ENCODE measurements around the gene CCDC85C.

The CCDC85C gene

DNA sequence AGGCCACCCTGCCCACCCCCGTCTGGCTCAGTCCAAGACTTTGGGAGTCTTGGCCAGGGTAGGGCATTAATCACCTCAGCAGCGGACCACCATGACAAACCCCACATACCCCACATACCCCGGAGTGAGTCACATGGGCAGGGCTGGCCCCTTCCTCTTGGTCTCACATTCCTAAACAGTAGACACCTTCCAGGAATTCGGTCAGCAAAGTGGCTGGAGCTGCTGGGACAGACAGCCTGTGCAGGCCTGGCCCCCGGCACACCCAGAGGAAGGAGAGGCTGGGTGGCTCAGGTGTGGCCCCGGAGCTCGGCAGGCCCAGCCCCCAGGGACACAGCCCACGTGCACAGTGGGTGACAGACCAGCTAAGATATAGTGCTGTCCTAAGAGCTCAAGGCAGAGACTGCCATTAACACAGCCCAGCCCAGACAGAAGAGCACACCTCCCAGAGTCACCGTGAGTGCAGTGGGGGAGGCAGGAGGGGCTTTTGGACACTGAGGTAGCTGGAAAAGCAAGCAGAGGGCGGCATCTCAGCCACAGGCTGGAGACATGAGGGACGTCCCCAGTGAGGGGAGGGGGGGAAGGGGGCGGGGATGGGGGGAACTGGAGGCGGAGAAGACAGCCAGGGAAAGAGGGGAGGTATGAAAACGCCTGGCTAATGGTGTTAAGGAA, 24.0 kb downstream of the CCDC85C start:
- H3K4me1 Mint-ChIP-seq (ENCODE audit: low read depth): no peaks in the 10 kb centered on the region
- no peak overlapping the region for H3K4me3 Mint-ChIP-seq
- H3K9me3 Mint-ChIP-seq: no peaks in the 10 kb centered on the region
- no peak for DNase-seq (ENCODE audit: low spot score)
- H3K27me3 Mint-ChIP-seq (ENCODE audit: low read depth): no peaks in the 10 kb centered on the region
- H3K36me3 Mint-ChIP-seq (ENCODE audit: low read depth): no peaks in the 10 kb centered on the region
- no peak overlapping the region for H3K27ac Mint-ChIP-seq

GRCh38 chr14:99579120-99579836, 24.7 kb downstream of the CCDC85C start:
- no peaks in the 10 kb centered on the region for H3K4me1 Mint-ChIP-seq (ENCODE audit: low read depth)
- no peak overlapping the region for H3K4me3 Mint-ChIP-seq
- no peaks in the 10 kb centered on the region for H3K36me3 Mint-ChIP-seq (ENCODE audit: low read depth)
- no peaks in the 10 kb centered on the region for H3K27me3 Mint-ChIP-seq (ENCODE audit: low read depth)
- DNase-seq (ENCODE audit: low spot score): no peak
- no peaks in the 10 kb centered on the region for H3K9me3 Mint-ChIP-seq
- H3K27ac Mint-ChIP-seq: no peak overlapping the region

GRCh38 chr14:99578541-99579101, 25.4 kb downstream of the CCDC85C start:
- Mint-ChIP-seq H3K36me3 (ENCODE audit: low read depth) (no peaks in the 10 kb centered on the region), H3K4me3 (no peak overlapping the region), H3K27ac (no peak overlapping the region), H3K4me1 (ENCODE audit: low read depth) (no peaks in the 10 kb centered on the region), H3K9me3 (no peaks in the 10 kb centered on the region), H3K27me3 (ENCODE audit: low read depth) (no peaks in the 10 kb centered on the region)
- DNase-seq (ENCODE audit: low spot score): no peak

GRCh38 chr14:99576761-99577705, 27.0 kb downstream of the CCDC85C start:
- H3K9me3 Mint-ChIP-seq: no peaks in the 10 kb centered on the region
- no peak overlapping the region for H3K4me3 Mint-ChIP-seq
- H3K27ac Mint-ChIP-seq: no peak overlapping the region
- no peaks in the 10 kb centered on the region for H3K36me3 Mint-ChIP-seq (ENCODE audit: low read depth)
- H3K27me3 Mint-ChIP-seq (ENCODE audit: low read depth): no peaks in the 10 kb centered on the region
- DNase-seq (ENCODE audit: low spot score): no peak
- no peaks in the 10 kb centered on the region for H3K4me1 Mint-ChIP-seq (ENCODE audit: low read depth)

DNA sequence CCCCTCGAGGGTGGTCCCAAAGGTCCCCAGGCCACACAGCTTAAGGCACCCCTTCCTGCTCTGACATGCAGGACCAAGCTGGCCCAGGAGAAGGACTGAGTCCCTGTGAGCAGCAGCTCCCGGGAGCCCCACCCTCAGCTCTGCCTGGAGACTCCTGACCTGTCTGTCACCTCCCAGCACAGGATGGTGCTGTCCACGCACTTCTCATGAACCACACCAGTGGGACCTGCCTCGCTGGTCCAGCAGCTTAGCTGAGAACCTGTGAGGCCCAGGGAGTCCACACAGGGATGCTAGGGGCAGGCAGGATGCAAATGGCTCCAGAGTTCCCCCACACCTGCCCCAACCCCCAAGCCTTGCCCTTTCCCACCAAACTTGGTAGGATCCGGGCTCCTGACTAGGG, 27.7 kb downstream of the CCDC85C start:
- Mint-ChIP-seq H3K27ac (no peak overlapping the region), H3K4me3 (no peak overlapping the region), H3K9me3 (no peaks in the 10 kb centered on the region), H3K36me3 (ENCODE audit: low read depth) (no peaks in the 10 kb centered on the region), H3K27me3 (ENCODE audit: low read depth) (no peaks in the 10 kb centered on the region), H3K4me1 (ENCODE audit: low read depth) (no peaks in the 10 kb centered on the region)
- DNase-seq (ENCODE audit: low spot score): no peak

- Mint-ChIP-seq H3K4me3 (no peak overlapping the region), H3K9me3 (no peaks in the 10 kb centered on the region), H3K4me1 (ENCODE audit: low read depth) (no peaks in the 10 kb centered on the region), H3K27me3 (ENCODE audit: low read depth) (no peaks in the 10 kb centered on the region), H3K27ac (no peak overlapping the region), H3K36me3 (ENCODE audit: low read depth) (no peaks in the 10 kb centered on the region)
- no peak for DNase-seq (ENCODE audit: low spot score)
Observed at GRCh38 chr14:99575043-99576023, 28.7 kb downstream of the CCDC85C start.

DNA sequence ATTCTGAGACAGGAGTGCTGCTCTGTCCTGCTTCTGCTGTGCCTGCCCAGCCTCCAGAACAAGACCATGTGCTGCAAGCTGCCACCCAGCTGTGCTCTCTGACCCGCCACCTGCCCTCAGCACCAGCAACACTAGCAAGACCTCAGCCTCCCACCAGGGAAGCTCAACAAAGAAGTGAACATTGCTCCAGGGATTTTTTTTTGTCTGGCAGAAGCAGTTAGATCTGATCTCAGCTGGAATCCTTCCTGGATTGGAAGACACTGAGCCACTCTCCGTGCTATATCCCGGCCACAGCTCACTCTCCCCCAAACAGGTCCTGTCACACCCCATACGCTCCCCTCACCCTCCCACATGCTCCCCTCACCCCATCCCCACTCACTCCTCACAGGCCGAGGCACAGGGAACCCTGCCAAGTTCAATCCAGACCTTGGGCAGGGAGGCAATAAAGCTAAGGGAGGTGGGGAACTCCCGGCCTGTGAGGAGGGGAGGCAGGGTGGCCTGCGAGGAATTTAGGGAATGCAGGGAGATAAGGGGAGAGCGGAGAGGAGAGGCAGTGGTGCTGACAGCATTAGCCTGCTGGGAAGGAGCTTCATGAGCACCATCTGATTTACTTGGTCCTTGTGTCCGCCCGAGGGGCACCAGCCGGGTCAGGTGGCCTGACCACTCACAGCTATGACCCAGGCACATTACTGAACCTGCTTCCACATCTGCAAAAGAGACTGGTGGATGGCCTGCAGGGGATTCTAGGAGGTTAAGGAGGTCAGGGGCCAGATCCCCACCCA, 29.7 kb downstream of the CCDC85C start:
- Mint-ChIP-seq H3K27me3 (ENCODE audit: low read depth) (no peaks in the 10 kb centered on the region), H3K4me3 (no peak overlapping the region), H3K9me3 (no peaks in the 10 kb centered on the region), H3K27ac (no peak overlapping the region), H3K36me3 (ENCODE audit: low read depth) (no peaks in the 10 kb centered on the region), H3K4me1 (ENCODE audit: low read depth) (no peaks in the 10 kb centered on the region)
- DNase-seq (ENCODE audit: low spot score): no peak

DNA sequence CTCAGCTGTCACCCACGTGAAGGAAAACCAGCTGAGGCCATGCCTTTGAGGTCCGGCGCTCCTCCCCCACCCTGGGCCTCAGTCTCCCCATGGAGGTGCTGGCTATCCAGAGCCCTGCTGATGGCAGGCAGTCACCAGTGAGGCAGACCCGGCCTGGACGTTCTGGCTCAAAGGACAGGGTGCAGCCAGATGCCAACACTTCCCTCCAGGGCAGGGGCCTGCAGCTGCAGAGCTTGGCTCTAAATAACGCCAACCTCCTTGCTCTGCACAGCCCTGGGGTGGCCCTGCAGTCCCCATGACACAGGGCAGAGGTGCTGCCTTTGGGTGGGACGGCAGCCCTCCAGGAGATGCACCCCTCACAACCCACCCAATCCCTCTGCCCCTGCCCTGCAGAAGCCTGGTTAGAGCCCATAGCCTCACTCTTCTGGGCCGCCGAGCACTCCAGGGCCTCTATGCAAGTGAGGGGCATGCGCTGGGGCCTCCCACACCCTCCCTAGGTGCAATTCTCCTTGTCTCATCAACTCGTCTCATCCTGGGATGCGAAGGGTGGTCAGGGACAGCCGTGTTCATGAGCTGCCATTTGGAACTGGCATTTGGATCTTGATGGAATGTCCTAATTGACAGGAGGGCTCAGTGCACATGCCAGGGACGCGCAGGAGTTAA, 30.4 kb downstream of the CCDC85C start:
- H3K27ac Mint-ChIP-seq: no peak overlapping the region
- H3K4me3 Mint-ChIP-seq: no peak overlapping the region
- no peaks in the 10 kb centered on the region for H3K36me3 Mint-ChIP-seq (ENCODE audit: low read depth)
- no peaks in the 10 kb centered on the region for H3K9me3 Mint-ChIP-seq
- DNase-seq (ENCODE audit: low spot score): no peak
- no peaks in the 10 kb centered on the region for H3K4me1 Mint-ChIP-seq (ENCODE audit: low read depth)
- no peaks in the 10 kb centered on the region for H3K27me3 Mint-ChIP-seq (ENCODE audit: low read depth)

DNA sequence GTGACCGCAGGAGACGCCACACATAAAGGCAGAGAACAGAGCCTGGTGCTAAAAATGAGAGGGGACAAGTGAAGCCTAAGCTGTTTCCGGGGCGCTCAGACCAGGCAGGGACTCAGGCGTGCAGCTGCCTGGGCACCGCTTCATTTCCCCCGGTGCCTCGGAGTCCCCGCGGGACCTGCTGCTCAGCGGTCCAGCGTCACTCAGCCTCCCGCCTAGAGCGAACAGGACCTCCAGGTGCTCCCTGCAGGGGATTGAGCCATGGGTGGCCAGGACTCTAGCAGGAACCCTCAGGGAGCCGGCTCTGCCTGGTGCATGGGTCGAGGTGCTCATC, 31.0 kb downstream of the CCDC85C start:
- H3K4me3 Mint-ChIP-seq: no peak overlapping the region
- H3K27me3 Mint-ChIP-seq (ENCODE audit: low read depth): no peaks in the 10 kb centered on the region
- H3K36me3 Mint-ChIP-seq (ENCODE audit: low read depth): no peaks in the 10 kb centered on the region
- H3K4me1 Mint-ChIP-seq (ENCODE audit: low read depth): no peaks in the 10 kb centered on the region
- no peak for DNase-seq (ENCODE audit: low spot score)
- no peaks in the 10 kb centered on the region for H3K9me3 Mint-ChIP-seq
- no peak overlapping the region for H3K27ac Mint-ChIP-seq

DNA sequence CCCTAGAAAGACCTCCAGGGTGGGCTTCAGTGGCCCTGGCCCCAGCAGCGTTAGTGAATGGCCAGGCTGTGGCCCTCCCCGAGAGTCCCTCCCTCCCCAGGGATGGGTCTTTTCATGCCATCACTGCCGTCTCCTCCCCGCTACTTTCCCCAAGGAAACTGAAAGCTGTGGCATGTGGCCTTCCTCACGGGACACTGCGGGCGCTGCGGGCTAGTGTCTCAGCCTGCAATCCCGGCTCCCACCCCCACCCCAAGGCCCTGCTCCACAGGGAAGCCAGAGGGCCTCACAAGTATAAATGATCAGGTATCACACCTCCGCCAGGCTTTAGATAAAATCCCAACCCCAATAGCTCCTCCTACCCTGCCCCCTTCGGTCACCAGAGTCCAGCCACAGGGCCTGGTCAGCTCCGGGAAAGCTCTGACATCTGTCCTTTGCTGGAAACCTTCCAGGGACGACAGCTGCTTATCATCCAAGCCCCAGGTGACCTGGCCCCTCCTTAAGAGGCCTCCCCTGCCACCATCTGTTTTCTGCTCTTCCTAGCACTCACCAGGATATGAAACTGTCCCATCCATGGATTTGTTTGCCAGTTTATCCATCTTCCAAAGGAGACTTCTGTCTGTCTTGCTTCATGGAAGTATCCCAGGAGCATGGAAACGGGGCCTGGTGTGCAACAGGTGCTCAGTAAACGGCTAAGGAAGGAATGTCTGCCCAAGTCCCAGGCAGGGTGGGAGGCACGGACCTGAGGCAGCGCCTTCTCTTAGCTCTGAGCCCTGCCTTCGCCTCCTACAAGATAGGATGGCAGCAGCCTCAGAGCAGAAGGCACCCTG, 31.6 kb downstream of the CCDC85C start:
- H3K4me3 Mint-ChIP-seq: no peak overlapping the region
- no peaks in the 10 kb centered on the region for H3K4me1 Mint-ChIP-seq (ENCODE audit: low read depth)
- H3K36me3 Mint-ChIP-seq (ENCODE audit: low read depth): no peaks in the 10 kb centered on the region
- no peaks in the 10 kb centered on the region for H3K9me3 Mint-ChIP-seq
- H3K27ac Mint-ChIP-seq: no peak overlapping the region
- H3K27me3 Mint-ChIP-seq (ENCODE audit: low read depth): no peaks in the 10 kb centered on the region
- no peak for DNase-seq (ENCODE audit: low spot score)

DNA sequence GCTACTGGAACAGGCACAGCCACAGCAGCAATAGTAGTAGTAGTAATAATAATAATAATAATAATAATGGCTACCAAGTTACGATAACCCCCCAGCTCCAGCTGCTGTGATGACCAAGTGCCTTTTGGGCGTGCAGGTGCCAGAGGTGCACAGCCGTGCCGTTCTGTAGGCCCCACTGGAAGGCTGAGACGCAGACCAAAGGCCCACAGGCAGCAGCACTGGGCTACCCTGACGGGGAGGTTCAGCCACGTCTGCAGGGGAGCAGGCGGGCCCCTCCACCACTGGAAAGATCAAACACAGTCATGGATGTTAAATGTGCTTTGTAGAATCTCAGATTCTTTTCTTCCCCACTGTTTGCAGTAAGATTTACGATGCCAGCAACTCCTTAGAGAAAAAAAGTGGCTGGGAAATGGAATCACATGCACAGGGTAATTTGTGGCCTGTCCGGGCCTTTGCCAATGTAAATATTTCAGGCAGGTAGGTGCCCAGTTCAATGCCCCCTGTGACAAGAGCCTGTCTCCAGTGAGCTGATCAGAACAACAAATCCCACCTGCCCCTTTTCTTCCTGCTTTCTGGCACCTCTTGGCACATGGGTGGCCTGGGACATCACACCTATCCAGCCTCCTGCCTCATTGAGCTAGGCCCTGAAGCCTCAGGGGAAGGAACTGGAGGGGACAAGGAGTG, 32.6 kb downstream of the CCDC85C start:
- H3K27ac Mint-ChIP-seq: no peak overlapping the region
- no peak for DNase-seq (ENCODE audit: low spot score)
- no peaks in the 10 kb centered on the region for H3K27me3 Mint-ChIP-seq (ENCODE audit: low read depth)
- H3K4me3 Mint-ChIP-seq: no peak overlapping the region
- no peaks in the 10 kb centered on the region for H3K9me3 Mint-ChIP-seq
- H3K4me1 Mint-ChIP-seq (ENCODE audit: low read depth): no peaks in the 10 kb centered on the region
- no peaks in the 10 kb centered on the region for H3K36me3 Mint-ChIP-seq (ENCODE audit: low read depth)

All from T-helper 2 cell treated with Interferon-gamma antibody and Interleukin-4, amounts not matched to agents 5 μg/mL and 100 μg/mL, for 36 hours (primary cell).